Bronchial epithelial cell (primary cell): ENCODE results near the gene PCCA. TPM values are rescaled to one million over a fixed set of nuclear protein-coding genes. Genes with fewer than 3 reads are reported as not detected.

Source experiments
- DNase-seq: peaks from one replicate; pipeline ENCODE4 v3.0.0-alpha.2; 2010; ENCODE audit warnings: low read depth
- FAIRE-seq: peaks from 2 replicates; lab custom pipeline; 2011; peaks lifted over from hg19 to GRCh38; lab: Jason Lieb, UNC
- H3K27me3 ChIP-seq: 2 replicates; pipeline ENCODE4 v1.5.1; 2011; ENCODE audit warnings: low read length; ENCODE audit not compliant: control insufficient read depth, insufficient read depth
- H3K36me3 ChIP-seq: 2 replicates; pipeline ENCODE4 v1.5.1; 2011; ENCODE audit warnings: low read length; ENCODE audit not compliant: control insufficient read depth, insufficient read depth
- H3K4me3 ChIP-seq: 2 replicates; pipeline ENCODE4 v1.5.1; 2011; ENCODE audit warnings: mild to moderate bottlenecking, low read depth, low read length, control low read depth
- CTCF ChIP-seq: IDR thresholded peaks from 2 replicates; pipeline ENCODE4 v1.5.1; 2011; ENCODE audit warnings: mild to moderate bottlenecking, moderate library complexity, low read length, control low read depth, inconsistent platforms; ENCODE audit not compliant: insufficient read depth, severe bottlenecking
- total RNA-seq: library from RNA; depleted of rRNA; stranded (reverse); fragments of >200 nt; gene quantifications from 2 replicates; pipeline ENCODE4 v1.2.1, GENCODE V29; 2014

Gene PCCA
- total RNA-seq, 1 donor from 2014 or later: 27.1 TPM

GRCh38 chr13:100473087-100473486 lies 384.2 kb downstream of the PCCA start:
- H3K36me3 ChIP-seq: no peaks in the 10 kb centered on the region
- no peak for DNase-seq
- no peak for TF ChIP-seq CTCF
- H3K27me3 ChIP-seq: no peaks in the 10 kb centered on the region
- no peak for FAIRE-seq
- H3K4me3 ChIP-seq: no peak overlapping the region

- FAIRE-seq (no peak), DNase-seq (no peak)
- no peak overlapping the region for H3K4me3 ChIP-seq
- H3K27me3 ChIP-seq: no peaks in the 10 kb centered on the region
- TF ChIP-seq CTCF: no peak
- H3K36me3 ChIP-seq: no peaks in the 10 kb centered on the region
These were observed 384.7 kb downstream of the PCCA start for GRCh38 chr13:100473501-100474044.

GRCh38 chr13:100476963-100477362 lies 388.1 kb downstream of the PCCA start:
- FAIRE-seq: no peak
- no peaks in the 10 kb centered on the region for H3K27me3 ChIP-seq
- H3K4me3 ChIP-seq: no peak overlapping the region
- no peak for TF ChIP-seq CTCF
- H3K36me3 ChIP-seq: no peaks in the 10 kb centered on the region
- DNase-seq: no peak

GRCh38 chr13:100478107-100478809 lies 389.4 kb downstream of the PCCA start:
- H3K27me3 ChIP-seq: no peaks in the 10 kb centered on the region
- H3K4me3 ChIP-seq: no peak overlapping the region
- no peaks in the 10 kb centered on the region for H3K36me3 ChIP-seq
- TF ChIP-seq CTCF: no peak
- no peak for FAIRE-seq
- no peak for DNase-seq

GRCh38 chr13:100480676-100481075 lies 391.8 kb downstream of the PCCA start:
- no peaks in the 10 kb centered on the region for H3K27me3 ChIP-seq
- H3K36me3 ChIP-seq: no peaks in the 10 kb centered on the region
- no peak for TF ChIP-seq CTCF
- FAIRE-seq: no peak
- DNase-seq: no peak
- no peak overlapping the region for H3K4me3 ChIP-seq
